RWPE1 (cell line): ENCODE data around the gene GTPBP2.
"Not testable (repeated sequence)": the region's sequence is repeated elsewhere in the genome, so short reads cannot be mapped to it uniquely, and the experiment has no call there.

Experiments
- CTCF ChIA-PET: fragments of 350-600 bp; sonication (Branson Sonifier 250); formaldehyde crosslinking; extraction: SDS; loops from one replicate; lab custom pipeline; 2021; lab: Yijun Ruan, JAX
- POLR2A ChIA-PET: fragments of 400-600 bp; formaldehyde crosslinking; extraction: SDS; loops from one replicate; lab custom pipeline; 2020; ENCODE audit warnings: antibody characterized with exemption; ENCODE audit not compliant: low non-redundant PET; lab: Yijun Ruan, JAX
- DNase-seq: peaks from one replicate; pipeline ENCODE4 v3.0.0; 2012; ENCODE audit warnings: low spot score
- H3K27ac ChIP-seq: fragments of 450-650 bp; 2 replicates; pipeline ENCODE4 v1.5.1; 2017
- CTCF ChIP-seq: fragments of 450-650 bp; conservative IDR thresholded peaks from 2 replicates; pipeline ENCODE4 v1.5.1; 2017; ENCODE audit warnings: low read depth, mild to moderate bottlenecking

Gene GTPBP2

GRCh38 chr6:43608310-43608763 is 20.7 kb downstream of the GTPBP2 start:
- no peak overlapping the region for H3K27ac ChIP-seq
- POLR2A ChIA-PET = no interaction called here
- DNase-seq = peak; percentile 56
- CTCF ChIA-PET = interaction anchor here (0.7 to 1.4 kb wide), 9 partner anchors 8 to 484 kb away, joined by 3 to 9 read pairs (median 4); partner anchors contain the start of gene MRPS18A
- peak; percentile 87 for TF ChIP-seq CTCF

- no peak for TF ChIP-seq CTCF
- POLR2A ChIA-PET = no interaction called here
- CTCF ChIA-PET = no interaction called here
- no peak for DNase-seq
- H3K27ac ChIP-seq = no peak overlapping the region
Measured at GRCh38 chr6:43606019-43606418, 23.0 kb downstream of the GTPBP2 start.

DNA sequence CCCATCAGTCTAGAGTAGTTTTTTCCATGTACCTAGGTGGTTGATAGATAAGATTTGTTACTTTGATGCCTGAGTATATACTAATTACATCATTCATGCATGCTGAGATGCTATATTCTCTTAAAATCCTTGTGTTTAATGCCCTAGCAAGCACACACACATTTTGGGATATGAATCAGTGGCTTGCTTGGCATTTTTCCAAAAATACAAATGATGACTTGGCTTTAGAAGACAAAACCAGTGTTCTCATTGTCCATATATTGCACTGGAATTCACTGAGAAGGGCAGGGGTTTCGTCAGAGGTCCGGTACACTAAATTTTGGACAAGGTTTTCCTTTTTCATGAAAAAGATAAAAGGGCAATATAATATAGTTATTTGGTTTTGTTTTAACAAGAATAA is 24.9 kb downstream of the GTPBP2 start:
- H3K27ac ChIP-seq = no peak overlapping the region
- peak; percentile 38 for DNase-seq
- no peak for TF ChIP-seq CTCF
- ChIA-PET POLR2A (no interaction called here), CTCF (no interaction called here)

GRCh38 chr6:43600595-43600994 is 28.5 kb downstream of the GTPBP2 start:
- ChIA-PET CTCF (interaction anchor here (0.7 to 1.0 kb wide), 2 partner anchors 8 to 11 kb away, joined by 4 to 7 read pairs; no protein-coding TSS in a partner anchor), POLR2A (no interaction called here)
- DNase-seq = no peak
- no peak for TF ChIP-seq CTCF
- H3K27ac ChIP-seq = no peak overlapping the region

GRCh38 chr6:43593938-43594337 is 35.1 kb downstream of the GTPBP2 start:
- no peak for DNase-seq
- H3K27ac ChIP-seq = no peak overlapping the region
- no peak for TF ChIP-seq CTCF
- POLR2A ChIA-PET = no interaction called here
- CTCF ChIA-PET = interaction anchor here (0.5 kb wide), 1 partner anchor 23 kb away, joined by 8 read pairs; no protein-coding TSS in a partner anchor

DNA sequence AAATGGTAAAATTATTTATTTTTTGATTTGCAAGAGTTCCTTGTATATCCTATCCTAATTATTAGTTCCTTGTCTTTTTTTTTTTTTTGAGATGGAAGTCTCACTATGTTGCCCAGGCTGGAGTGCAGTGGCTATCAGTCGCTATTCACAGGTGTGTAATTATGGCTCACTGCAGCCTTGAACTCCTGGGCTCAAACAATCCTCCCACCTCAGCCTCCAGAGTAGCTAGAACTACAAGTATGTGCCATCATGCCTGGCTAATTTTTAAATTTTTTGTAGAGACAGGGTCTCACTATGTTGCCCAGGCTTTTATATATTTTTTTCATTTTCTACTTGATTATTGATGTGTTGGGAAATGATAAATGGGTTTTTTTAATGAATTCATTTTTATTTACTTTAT is 39.5 kb downstream of the GTPBP2 start:
- DNase-seq, POLR2A ChIA-PET: not testable (repeated sequence)
- CTCF ChIA-PET = interaction anchor here (0.6 kb wide), 1 partner anchor 11 kb away, joined by 4 read pairs; no protein-coding TSS in a partner anchor

GRCh38 chr6:43588194-43588593 is 40.9 kb downstream of the GTPBP2 start:
- ChIA-PET CTCF (no interaction called here), POLR2A (no interaction called here)
- no peak for DNase-seq
- H3K27ac ChIP-seq = no peak overlapping the region
- TF ChIP-seq CTCF = no peak

More for the DNA sequence above, 39.5 kb downstream of the GTPBP2 start:
- not testable (repeated sequence) for H3K27ac ChIP-seq
